Testis (tissue), 2 donors: ENCODE data around the gene LRRC73.

Experiments
- POLR2A ChIP-seq: fragments of 450-650 bp; IDR thresholded peaks from one replicate; pipeline ENCODE4 v1.6.1; 2017; ENCODE audit warnings: antibody characterized with exemption, mild to moderate bottlenecking, moderate library complexity
- TF ChIP-seq, protein P1 (sequence below), 3 experiments: fragments of 450-650 bp in 2 of 3; fragments of 200-600 bp in 1 of 3; sonication (generic) in 1 of 3; IDR thresholded peaks; one replicate each; pipeline ENCODE4 v1.5.1; 2016 to 2019; ENCODE audit warnings: antibody characterized with exemption in 3 of 3, mild to moderate bottlenecking in 2 of 3, moderate library complexity in 1 of 3

DNA sequence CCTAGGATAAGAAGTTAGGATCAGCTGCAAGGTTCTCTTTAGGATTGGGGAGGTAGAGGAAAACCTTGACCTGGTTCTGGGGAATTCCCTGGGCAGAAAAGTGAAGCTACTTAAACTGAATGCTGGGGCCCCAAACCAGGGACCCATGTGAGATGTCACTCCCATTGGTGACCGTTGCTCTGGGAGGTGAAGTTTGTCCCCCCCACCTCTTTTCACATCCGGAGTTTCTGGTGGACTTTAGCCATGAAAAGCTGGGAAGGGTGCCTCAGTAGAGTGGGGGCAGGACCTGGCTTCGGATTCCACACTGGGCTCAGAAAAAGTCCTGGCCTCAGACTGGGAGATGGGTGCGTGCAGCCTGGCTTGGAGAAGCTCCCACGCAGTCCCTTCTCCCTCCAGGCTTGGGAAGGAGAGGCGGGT is 19.6 kb downstream of the LRRC73 start:
- TF ChIP-seq, protein P1, sequence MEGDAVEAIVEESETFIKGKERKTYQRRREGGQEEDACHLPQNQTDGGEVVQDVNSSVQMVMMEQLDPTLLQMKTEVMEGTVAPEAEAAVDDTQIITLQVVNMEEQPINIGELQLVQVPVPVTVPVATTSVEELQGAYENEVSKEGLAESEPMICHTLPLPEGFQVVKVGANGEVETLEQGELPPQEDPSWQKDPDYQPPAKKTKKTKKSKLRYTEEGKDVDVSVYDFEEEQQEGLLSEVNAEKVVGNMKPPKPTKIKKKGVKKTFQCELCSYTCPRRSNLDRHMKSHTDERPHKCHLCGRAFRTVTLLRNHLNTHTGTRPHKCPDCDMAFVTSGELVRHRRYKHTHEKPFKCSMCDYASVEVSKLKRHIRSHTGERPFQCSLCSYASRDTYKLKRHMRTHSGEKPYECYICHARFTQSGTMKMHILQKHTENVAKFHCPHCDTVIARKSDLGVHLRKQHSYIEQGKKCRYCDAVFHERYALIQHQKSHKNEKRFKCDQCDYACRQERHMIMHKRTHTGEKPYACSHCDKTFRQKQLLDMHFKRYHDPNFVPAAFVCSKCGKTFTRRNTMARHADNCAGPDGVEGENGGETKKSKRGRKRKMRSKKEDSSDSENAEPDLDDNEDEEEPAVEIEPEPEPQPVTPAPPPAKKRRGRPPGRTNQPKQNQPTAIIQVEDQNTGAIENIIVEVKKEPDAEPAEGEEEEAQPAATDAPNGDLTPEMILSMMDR (IDR thresholded peaks at IDR 0.05): no peak
- no peak for TF ChIP-seq POLR2A
